Stimulated activated CD8-positive, alpha-beta memory T cell treated with anti-CD3 and anti-CD28 coated beads, Interleukin-12 subunit alpha, Interleukin-12 subunit beta, amount 100 ng/mL, for 1 hour (primary cell): ENCODE measurements around the gene HHAT.

Experiments used
- DNase-seq: peaks from one replicate; pipeline ENCODE4 v3.0.0-alpha.2; 2020; ENCODE audit warnings: low read depth

HHAT gene

DNA sequence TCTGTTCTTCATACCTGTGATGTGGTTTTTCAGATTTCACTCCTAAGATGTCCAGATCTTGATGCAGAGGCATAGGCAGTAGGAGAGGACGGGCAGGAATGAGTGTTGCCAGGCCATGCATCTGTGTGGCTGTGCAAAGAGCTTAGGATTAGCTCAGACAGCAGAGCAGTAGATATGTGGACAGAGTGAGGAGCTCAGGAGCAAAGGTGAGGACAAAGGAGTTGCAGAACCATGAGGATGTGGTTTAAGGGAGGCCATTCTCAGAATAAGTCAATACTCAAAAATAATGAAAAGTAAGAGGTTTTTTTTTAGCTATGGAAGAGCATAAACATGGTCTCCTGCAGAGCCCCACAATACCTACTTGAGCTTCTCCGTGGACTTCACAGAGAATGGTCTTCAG is 158.3 kb downstream of the HHAT start:
- no peak for DNase-seq

DNA sequence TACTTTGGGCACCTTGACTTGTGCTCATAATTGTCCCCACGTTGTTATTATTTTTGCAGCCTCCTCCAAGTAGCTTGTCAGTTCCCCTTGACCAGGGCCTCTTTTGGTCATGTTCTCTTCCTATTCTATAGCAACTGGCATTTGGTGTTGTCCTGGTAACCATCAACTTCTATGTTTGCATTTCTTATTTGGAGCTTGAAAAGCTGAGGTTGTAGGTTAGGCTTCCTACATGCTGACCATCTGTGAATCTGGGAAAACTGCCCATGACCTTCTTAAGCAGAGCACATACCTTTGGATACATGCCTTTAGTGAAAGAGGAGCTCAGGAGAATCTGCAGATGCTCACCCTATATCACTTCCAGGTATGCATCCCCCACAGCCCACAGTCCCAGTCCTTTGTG is 160.8 kb downstream of the HHAT start:
- no peak for DNase-seq

DNA sequence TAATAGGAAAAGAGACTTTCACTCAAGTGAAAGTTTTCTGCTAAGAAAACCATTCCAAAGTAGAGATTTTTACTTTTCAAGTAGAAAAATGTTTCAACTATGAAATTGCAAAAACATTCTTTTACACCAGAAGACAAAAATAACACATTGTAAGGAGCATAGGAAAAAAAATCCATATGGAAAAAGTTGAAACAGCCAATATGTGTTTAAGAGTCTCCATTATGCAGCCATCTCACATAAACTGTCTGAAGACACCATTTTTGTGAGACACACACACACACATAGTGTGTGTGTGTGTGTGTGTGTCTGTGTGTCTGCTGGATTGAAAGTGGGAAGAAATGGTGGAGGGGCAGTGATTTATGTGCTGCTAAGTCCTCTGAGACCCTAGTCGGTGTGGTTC is 162.1 kb downstream of the HHAT start:
- DNase-seq: no peak

DNA sequence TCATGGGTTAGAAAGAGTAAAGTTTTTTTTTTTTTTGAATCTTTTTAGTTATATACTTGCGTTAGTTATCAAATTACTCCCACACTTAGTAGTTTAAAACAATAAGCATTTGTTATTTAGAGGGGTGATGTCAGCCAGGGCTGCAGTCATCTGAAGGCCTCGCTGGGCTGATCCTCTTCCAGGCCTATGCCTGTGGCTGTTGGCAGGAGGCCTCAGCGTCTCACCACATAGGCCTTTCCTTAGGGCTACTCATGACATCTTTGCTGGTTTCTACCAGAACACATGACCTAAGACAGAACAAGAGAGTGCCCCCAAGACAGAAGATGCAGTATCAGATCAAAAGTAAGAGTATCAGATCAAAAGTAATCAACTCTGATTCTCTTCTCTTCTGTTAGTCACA is 167.4 kb downstream of the HHAT start:
- DNase-seq: no peak

DNA sequence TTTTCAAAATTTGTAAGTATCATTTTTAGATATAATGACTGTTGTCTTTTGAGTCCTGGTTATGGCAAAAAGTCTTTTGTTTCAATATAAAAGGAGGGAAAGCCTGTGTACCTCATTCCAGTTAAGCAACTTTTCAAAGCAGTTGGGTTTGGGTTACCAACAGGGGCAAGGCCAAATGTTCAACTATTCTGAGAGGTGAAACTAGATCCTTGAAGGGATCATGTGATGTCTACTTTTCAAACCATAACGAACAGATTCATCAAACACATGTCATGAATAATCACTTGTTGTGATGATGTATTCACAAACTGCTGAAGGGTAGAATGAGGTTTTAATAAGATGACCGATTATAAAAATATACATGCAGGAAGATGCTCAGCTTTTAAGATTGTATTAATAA is 171.3 kb downstream of the HHAT start:
- DNase-seq: no peak

DNA sequence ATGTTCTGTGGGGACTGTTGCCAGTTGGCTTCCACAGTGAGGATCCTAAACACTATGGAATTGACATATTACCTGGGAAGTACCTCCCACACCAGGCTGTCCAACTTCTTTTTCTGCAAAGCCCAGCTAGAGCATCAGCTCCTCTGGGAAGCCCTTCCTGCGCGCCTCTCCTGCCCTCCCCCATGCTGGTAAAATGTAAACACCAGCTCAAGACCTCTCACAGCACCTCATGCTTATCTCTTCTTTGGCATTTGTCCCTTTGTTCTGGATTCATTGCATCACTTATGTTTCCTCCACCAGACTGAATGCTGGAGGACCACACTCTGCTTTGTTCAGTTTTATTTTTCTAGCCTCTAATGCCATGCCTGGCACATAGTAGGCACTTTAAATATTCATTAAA is 172.1 kb downstream of the HHAT start:
- no peak for DNase-seq

DNA sequence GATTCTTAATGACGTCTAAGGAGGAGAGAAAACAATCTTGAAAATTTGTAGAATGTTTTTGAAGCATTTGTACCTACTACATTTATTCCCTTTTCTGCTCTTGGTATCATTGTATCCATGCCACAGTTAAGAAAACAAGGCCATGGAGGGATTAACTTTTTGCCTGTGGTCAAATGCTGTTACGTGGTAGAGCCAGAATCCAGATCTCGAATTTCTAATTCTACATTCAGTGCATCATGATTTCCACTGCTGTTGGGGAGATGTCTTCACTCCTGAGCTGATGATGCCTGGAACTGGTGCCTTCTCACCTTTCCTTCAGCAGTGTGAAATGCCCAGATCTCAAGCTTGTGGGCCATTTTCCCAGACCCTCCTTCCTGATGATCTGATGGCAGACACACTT is 175.6 kb downstream of the HHAT start:
- no peak for DNase-seq

DNA sequence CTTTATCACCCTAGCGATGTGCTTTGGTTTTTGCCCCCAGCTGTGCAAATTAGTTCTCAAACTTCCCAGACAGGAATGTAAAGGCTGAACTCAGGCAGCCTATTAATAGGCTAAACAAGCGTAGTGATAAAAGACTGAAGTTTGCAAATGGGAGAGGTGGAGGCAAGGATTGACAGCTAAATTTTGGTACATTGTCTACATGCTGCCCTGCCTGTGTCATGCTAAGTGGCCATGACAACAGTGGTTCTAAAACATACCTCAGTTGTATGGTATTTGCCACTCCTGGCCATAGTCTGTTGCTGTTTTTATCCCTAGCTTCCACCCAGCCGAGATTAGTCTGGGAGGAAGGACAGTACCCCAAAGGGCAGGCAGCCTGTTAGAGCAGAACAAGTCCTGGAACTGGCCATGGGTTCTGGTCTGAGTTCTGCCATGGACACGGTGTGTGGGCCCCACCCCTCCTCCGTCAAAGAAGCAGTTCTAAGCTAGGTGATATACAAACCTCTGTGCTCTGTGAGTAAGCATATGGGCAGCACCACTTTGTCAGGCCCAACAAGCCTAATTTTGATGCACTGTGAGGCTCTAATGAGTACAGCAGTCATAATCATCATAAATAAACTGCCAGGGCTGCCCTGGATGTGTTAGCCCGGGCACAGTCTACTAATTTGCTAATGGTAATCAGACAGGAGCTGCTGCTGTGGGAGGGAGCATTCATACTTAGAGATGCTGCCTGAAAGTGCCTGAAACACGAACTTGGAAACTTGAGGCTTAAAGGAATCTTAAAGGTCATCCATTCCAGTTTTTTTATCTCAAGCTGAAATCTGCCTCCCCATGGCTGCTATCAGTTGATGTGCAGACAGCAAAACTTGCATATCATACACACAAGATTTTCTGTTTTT is 177.1 kb downstream of the HHAT start:
- DNase-seq: no peak

DNA sequence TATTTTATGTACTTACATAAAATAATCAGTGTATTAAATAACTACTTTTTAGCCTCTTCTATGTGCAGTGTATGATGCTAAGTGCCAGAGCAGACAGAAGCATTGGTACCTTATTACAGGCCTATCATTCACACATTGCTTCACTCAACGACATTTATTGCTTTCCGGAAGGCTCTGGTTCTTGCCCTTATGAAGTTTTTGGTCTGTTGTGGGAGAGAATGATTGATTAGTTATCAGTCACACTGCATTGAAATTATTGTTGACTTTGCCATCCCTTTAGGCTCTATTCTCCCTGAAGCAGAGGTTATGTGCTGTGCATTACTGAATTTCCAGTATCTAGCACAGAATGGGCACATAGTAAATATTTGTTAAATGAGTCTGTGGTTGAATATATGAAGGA is 178.0 kb downstream of the HHAT start:
- DNase-seq: no peak

DNA sequence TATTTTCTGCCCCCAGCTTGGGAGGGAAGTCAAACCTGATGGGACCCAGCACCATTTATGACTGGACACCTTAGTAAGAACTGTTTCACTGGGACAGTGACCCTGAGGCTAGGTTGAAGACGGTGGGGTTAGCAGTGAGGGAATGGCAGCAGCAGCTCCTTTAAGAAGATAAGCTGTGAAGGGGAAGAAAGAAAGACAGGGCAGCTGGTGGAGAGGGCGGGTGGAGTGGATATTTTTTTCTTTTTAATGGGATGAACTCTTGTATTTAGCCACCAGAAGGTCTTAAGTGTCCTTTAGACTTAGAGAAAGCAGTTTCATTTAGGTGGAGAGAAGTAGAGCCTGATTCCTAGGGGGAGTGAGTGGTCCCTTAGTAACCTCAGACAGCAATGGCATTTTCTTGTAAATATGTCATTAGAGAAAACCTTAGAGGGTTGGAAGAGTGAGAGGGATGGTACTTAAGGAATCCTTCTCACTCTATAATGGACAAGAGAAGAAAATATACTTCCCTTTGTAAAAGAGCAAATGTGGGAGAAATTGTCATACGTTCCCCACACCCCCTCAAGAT is 187.5 kb downstream of the HHAT start:
- DNase-seq: no peak

DNA sequence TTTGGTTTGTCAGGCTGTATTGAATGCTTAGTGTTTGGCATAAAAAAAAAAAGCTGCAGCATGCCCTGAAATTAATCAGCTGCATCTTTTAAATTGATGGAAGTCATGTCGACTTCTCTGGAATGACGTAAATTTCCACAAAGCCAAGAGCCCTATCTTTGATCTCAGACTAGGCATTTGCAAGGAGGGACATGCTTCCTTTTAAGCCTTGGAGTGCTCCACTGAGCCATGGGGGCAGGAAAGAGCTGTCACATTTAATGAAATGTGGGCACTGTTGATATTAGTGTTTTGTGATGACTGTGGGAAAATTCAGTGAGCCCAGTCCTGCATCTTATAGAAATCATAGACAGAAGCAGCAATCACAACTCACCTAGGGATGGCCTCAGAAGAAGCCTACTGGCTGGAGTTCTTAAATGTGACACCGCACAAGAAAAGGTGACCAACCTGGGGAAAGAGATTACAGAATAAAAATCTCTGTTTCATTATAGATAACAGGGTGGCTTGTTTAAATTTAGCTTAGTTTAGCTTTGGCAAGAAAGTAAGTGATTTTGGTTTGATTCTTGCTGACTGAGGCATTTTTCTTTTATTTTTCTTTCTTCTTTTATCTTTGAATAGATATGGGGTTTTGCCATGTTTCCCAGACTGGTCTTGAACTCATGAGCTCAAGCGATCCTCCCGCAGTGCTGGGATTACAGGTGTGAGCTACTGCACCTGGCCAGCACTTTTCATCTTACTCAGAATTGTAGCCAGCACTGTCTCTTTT is 188.2 kb downstream of the HHAT start:
- DNase-seq: no peak

DNA sequence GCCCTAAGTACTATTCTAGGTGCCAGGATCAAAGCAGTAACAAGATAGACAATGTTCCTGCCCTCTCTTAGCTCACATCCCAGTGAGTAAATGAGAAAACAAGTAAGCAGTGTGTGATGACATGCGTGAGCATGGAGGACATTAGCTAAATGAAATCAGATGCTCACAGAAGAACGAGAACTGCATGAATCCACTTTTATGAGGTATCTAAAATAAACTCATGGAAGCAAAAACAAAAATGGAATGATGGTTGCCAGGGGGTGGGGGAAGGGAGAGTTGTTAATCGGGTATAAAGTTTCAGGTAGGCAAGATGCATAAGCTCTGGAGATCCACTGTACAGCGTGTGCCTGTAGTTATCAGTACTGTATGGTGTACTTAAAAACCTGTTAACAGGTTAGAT is 195.1 kb downstream of the HHAT start:
- DNase-seq: no peak

DNA sequence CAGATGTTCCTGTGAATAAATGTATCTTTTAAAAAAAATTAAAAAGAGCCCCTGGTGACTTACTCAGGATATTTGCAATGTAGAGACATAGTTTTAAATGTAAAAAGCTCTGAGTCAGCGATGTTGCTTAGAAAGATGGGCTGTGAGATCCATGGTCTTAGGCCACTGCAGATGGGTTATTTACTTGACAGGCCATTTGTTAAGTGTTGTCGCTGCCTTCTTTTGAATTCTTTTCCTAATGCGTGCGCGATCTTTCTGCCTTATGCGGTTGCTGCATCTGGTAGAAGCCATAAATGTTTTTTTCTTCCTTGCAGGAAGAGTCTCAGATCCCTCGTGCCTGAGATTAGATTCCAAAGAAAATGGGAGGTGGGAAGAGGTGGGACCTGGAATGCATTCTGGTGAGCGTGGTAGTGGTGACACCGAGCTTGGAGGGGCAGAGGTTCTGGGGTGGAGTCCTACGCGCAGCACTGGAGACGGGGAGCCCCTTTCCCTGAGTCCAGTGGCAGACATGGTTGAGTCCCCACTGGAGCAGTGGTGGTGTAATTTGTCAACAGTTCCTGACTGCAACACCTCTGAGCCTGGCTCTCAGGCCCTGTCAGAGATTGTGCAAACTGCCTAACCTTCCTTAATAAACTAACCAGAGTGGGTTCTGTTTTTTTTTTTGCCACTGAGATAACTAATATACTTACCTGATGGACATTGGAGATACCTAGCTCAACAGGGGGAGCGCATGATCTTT is 197.2 kb downstream of the HHAT start:
- no peak for DNase-seq

DNA sequence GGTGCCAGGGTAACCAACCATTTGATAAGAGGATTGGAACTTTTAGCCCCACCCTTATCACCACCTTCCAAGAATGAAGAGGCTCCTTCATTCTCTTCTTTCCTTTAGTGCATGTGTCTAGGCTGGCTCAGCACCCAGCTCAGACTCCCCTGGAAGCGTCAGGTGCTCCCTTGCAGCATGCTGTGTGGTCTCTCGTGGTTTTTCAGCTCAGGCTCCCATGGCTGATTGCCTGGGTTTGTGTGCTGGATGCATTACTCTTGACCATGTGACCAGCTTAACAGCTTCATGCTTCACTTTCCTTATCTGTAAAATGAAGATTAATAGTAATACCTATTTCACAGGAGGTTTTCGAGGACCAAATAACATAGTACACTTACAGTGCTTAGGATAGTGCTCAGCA is 198.4 kb downstream of the HHAT start:
- DNase-seq: no peak

DNA sequence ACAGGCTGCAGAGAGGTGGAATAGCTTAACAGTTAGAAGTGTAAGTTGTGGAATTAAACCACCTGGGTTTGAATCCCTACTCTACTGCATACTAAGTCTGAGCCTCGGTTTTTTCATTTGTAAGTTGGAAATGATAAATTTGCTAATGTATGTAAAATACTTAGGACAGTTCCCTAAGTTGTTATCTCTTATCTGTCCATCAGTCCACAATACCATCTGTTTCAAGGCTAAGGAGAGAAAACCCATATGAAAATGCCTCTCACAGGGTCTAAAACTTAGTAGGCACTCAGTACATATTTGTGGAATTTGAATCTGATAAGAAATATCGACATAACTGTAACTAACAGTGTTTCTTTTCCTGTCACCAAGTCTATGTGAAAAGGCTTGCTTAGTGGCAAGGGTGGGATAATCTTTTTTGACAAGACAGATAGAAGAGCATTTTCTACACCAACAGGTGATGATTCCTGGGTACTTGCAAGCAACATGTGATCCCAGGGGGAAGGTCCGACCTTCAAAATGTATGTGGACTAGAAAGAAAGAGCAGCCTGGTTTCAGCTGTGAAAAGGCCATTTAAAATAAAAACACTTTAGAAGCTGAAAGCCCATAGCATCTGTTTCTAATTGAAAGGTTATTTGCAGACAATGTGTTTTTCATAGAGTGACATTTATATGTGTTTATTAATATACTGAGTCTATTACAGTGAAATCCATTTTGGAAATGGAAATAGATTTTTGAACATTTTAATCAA is 202.9 kb downstream of the HHAT start:
- no peak for DNase-seq

DNA sequence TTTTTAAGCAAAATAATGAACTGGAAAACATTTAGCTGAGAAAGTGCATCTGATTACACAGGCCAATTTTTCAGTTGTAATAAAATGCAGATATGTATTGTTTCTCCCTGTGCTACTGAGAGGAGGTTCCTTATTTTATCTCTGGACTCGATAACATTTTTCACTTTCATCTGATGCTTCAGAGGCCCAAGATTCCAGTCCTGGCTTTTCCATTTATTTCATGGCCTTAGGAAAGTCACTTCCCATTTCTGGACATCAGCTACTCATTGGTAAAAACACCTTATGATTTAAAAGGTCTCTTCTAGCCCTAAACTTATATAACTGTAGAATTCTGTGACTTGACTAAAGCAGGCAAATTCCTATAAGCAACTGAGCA is 203.5 kb downstream of the HHAT start:
- no peak for DNase-seq

DNA sequence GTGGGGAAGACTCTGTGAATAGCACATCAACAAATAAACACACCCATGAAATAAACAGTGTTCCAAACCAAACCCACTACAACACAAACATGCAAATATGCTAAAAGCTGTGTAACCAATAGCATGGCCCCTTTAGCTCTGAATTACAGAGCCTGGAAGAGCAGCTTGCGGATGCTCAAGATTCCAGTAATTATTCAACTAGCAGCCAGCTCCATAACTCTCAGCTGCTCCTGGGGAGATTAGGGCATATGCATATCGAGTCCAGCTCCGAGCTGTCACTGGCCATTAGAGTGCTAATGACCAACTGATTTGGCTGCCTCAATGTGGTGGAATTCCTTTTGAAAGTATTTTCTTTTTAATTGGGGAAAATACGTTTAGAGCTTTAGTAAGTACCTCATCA is 207.1 kb downstream of the HHAT start:
- no peak for DNase-seq

DNA sequence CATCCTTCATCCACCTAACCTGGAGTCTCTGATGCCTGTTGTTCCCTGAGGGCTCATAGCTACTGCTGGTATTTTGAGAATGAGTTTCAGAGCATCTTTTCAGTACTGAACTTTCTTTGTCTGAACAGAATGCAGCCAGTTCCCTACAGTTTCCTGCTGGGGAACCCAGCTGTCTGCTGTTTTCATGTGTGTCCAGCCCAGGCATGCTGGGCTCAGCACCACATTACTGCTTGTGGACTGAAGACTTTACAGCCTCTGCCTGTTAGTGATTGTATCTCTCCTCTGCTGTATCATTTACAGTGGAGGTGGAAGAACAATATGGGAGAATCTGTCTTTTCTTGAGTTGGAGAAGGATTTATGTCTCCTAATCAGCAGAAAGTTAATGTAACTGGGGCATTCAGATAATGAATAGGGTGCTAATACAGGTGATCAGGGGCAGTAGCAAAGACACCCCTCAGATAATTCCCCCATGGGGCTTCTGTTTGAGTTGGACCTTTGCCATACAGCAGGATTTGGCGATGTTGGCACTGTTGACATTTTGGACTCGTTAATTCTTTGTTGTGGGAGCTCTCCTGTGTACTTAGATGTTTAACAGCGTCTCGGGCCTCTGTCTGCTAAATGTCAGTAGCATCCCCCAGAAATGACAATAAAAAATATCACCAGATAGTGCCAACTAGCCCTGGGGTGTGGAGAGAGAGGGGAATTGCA is 207.7 kb downstream of the HHAT start:
- no peak for DNase-seq

DNA sequence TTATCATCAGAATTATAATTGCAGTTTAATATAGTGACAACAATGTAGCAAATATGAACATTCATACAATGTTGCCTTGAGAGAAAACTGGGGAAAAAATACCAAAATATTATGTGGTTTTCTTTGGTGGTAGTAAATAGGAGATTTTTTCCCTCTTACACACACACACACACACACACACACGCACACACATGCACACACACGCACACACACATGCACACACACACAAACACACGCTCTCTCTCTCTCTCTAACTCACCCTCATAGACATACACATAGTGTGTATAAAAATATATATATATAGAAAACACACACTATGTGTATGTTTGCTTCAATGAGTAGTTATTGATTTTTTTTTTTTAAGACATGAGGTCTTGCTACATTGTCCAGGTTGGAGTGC is 211.6 kb downstream of the HHAT start:
- no peak for DNase-seq

DNA sequence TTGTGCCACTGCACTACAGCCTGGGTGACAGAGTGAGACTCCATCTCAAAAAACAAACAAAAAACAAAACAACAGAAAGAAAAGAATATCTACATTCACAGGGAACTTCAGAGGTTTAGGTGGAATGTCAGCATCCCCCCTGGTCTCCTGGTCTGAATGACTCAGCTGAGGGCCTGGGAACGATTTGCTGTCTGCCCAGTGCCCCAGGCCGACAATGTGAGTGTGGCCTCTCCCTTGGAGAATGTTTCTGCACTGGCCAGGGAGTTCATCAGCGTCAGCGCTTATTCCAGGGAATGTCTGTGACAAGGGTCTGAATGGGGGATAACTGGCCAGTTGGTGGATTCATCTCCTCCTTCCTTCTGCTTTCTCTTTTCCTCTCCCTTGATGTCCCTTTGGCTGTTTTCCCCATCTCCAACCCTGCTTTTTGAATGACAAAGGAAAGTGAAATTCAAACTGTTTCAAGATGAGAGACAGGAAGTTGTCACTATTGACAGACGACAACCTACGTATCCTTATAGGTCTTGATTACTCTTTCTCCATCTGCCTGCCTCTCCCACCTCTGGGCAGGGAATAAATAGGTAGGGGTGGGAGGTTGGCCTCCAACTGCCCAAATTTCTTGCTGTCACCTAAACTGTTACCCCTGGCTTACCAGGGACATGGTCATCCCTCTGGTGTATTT is 213.1 kb downstream of the HHAT start:
- DNase-seq: no peak

DNA sequence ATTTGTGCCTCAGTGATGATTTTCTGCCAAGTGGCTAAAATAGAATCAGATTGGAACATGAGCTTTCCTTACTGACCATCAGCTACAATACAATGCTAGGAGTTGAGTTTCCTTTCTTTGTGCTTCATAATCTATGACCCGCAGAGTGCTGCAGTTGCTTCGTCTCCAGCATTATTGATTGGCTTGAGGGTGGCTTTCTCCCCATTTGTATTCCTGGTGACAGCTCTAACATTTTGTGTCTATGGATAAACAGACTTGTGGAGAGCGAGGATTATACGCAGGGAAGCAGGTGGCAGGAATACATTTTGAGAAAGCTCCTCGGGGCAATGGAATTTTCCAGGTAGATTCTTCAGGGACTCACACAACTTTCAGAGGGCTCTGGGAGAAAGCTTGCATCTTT is 223.2 kb downstream of the HHAT start:
- DNase-seq: no peak
